ENCODE measurements around the gene ROBO1. TPM values are rescaled to one million over a fixed set of nuclear protein-coding genes. Genes with fewer than 3 reads are reported as not detected.
A peak's percentile ranks its signal among the peaks of the same experiment; 100 is the strongest.

The ROBO1 gene
- total RNA-seq, 1 donor from 2014 or later = 31.7 TPM

GRCh38 chr3:78749056-78749455 is 1018.7 kb downstream of the ROBO1 start:
- no peaks in the 10 kb centered on the region for H3K36me3 ChIP-seq (ENCODE audit: control insufficient read depth, insufficient read depth, low read length)
- DNase-seq (ENCODE audit: low read depth) = no peak
- no peak for TF ChIP-seq CTCF (IDR thresholded peaks at IDR 0.05; ENCODE audit: insufficient read depth, low read length, poor library complexity, severe bottlenecking)
- H3K4me3 ChIP-seq (ENCODE audit: low read depth, low read length) = no peak overlapping the region
- H3K27me3 ChIP-seq (ENCODE audit: control insufficient read depth, insufficient read depth, low read length) = no peaks in the 10 kb centered on the region

- no peaks in the 10 kb centered on the region for H3K36me3 ChIP-seq (ENCODE audit: control insufficient read depth, insufficient read depth, low read length)
- TF ChIP-seq CTCF (IDR thresholded peaks at IDR 0.05; ENCODE audit: insufficient read depth, low read length, poor library complexity, severe bottlenecking) = no peak
- DNase-seq (ENCODE audit: low read depth) = no peak
- no peak overlapping the region for H3K4me3 ChIP-seq (ENCODE audit: low read depth, low read length)
- no peaks in the 10 kb centered on the region for H3K27me3 ChIP-seq (ENCODE audit: control insufficient read depth, insufficient read depth, low read length)
These were observed 1022.0 kb downstream of the ROBO1 start for GRCh38 chr3:78745847-78746246.

GRCh38 chr3:78742491-78742890 is 1025.3 kb downstream of the ROBO1 start:
- TF ChIP-seq CTCF (IDR thresholded peaks at IDR 0.05; ENCODE audit: insufficient read depth, low read length, poor library complexity, severe bottlenecking) = no peak
- no peak overlapping the region for H3K4me3 ChIP-seq (ENCODE audit: low read depth, low read length)
- H3K27me3 ChIP-seq (ENCODE audit: control insufficient read depth, insufficient read depth, low read length) = no peaks in the 10 kb centered on the region
- no peak for DNase-seq (ENCODE audit: low read depth)
- H3K36me3 ChIP-seq (ENCODE audit: control insufficient read depth, insufficient read depth, low read length) = no peaks in the 10 kb centered on the region

GRCh38 chr3:78742041-78742440 is 1025.8 kb downstream of the ROBO1 start:
- no peak for TF ChIP-seq CTCF (IDR thresholded peaks at IDR 0.05; ENCODE audit: insufficient read depth, low read length, poor library complexity, severe bottlenecking)
- Histone ChIP-seq H3K27me3 (ENCODE audit: control insufficient read depth, insufficient read depth, low read length) (no peaks in the 10 kb centered on the region), H3K4me3 (ENCODE audit: low read depth, low read length) (no peak overlapping the region), H3K36me3 (ENCODE audit: control insufficient read depth, insufficient read depth, low read length) (no peaks in the 10 kb centered on the region)
- DNase-seq (ENCODE audit: low read depth) = no peak

- Histone ChIP-seq H3K36me3 (ENCODE audit: control insufficient read depth, insufficient read depth, low read length) (no peaks in the 10 kb centered on the region), H3K4me3 (ENCODE audit: low read depth, low read length) (no peak overlapping the region), H3K27me3 (ENCODE audit: control insufficient read depth, insufficient read depth, low read length) (no peaks in the 10 kb centered on the region)
- TF ChIP-seq CTCF (IDR thresholded peaks at IDR 0.05; ENCODE audit: insufficient read depth, low read length, poor library complexity, severe bottlenecking) = peak; percentile 44
- DNase-seq (ENCODE audit: low read depth) = no peak
These were observed 1026.6 kb downstream of the ROBO1 start for GRCh38 chr3:78741066-78741645.

- Histone ChIP-seq H3K4me3 (ENCODE audit: low read depth, low read length) (no peak overlapping the region), H3K27me3 (ENCODE audit: control insufficient read depth, insufficient read depth, low read length) (no peaks in the 10 kb centered on the region), H3K36me3 (ENCODE audit: control insufficient read depth, insufficient read depth, low read length) (no peaks in the 10 kb centered on the region)
- no peak for DNase-seq (ENCODE audit: low read depth)
- TF ChIP-seq CTCF (IDR thresholded peaks at IDR 0.05; ENCODE audit: insufficient read depth, low read length, poor library complexity, severe bottlenecking) = no peak
These were observed 1029.0 kb downstream of the ROBO1 start for GRCh38 chr3:78738833-78739232.
